GM18519 (cell line): ENCODE measurements around the gene EDEM3.
"Not testable (repeated sequence)": the region's sequence is repeated elsewhere in the genome, so short reads cannot be mapped to it uniquely, and the experiment has no call there.

Experiments
- ATAC-seq: cut with Tn5 transposase; IDR thresholded peaks from one replicate; pipeline ENCODE4 v1.9.1; 2021; ENCODE audit warnings: mild to moderate bottlenecking, moderate library complexity; ENCODE audit not compliant: unreplicated experiment, low FRiP score

The EDEM3 gene

GRCh38 chr1:184771190-184771691, 16.6 kb upstream of the EDEM3 start:
- ATAC-seq: no peak

GRCh38 chr1:184770181-184770979, 15.7 kb upstream of the EDEM3 start:
- ATAC-seq: no peak

- no peak for ATAC-seq
These were observed 14.6 kb upstream of the EDEM3 start for GRCh38 chr1:184769241-184769640.

- no peak for ATAC-seq
These were observed 13.8 kb upstream of the EDEM3 start for GRCh38 chr1:184768467-184768866.

- no peak for ATAC-seq
These were observed 12.9 kb upstream of the EDEM3 start for GRCh38 chr1:184767591-184767990.

GRCh38 chr1:184764483-184764882, 9.8 kb upstream of the EDEM3 start:
- ATAC-seq: no peak

DNA sequence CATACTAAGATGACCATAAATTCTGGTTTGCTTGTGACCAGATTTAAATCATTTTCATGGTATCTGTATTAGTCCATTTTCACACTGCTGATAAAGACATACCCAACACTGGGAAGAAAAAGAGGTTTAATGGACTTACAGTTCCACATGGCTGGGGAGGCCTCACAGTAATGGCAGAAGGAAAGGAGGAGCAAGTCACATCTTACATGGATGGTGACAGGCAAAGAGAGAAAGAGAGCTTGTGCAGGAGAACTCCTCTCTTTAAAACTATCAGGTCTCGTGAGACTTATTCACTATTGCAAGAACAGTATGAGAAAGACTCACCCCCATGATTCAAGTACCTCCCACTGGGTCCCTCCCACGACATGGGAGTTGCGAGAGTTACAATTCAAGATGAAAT, 8.9 kb upstream of the EDEM3 start:
- not testable (repeated sequence) for ATAC-seq

DNA sequence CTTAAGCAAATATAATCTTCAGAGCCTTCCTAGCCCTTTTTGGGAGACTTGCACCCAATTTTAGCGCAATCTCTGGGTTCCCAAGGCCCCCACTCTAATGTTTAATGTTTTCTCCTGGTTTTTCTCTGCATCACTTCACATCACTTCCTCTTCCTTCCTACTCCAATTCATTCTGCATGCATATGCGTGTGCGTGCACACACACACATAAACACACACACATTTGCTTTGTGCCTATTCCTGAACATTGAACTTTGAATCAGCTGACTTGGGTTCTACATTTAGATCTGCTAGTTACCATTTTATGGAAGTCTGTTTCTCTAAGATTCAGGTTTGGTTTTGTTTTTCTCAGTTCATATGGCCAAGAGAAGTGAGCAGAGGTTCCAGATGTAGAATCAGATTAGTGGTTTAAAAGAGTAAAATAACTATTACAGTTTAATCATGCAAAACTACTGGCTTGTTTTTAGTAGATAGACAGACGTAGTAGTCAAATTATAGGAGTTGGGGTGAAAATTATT, 7.4 kb upstream of the EDEM3 start:
- no peak for ATAC-seq

DNA sequence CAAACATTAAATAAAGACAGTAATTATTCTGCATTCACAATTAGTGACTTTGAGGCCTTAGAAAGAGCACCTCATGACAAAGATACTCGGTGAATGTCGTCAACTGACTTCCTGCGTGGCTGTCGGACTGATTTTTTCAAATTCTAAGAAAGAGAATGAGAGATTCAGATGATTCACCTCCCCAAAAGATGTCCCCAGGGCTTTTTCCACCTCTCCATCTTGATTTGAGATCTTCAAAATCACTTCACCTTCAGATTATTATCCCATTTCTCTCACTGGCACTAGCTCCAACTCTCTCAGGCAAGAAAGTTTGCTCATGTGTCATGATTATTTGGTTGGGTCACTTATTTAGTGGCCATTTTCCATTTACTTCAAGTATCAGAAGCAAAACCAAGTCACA, 5.0 kb upstream of the EDEM3 start:
- ATAC-seq: no peak

GRCh38 chr1:184759112-184759511, 4.5 kb upstream of the EDEM3 start:
- no peak for ATAC-seq

GRCh38 chr1:184757891-184758290, 3.2 kb upstream of the EDEM3 start:
- ATAC-seq: no peak

- no peak for ATAC-seq
These were observed 2.7 kb upstream of the EDEM3 start for GRCh38 chr1:184757406-184757805.

DNA sequence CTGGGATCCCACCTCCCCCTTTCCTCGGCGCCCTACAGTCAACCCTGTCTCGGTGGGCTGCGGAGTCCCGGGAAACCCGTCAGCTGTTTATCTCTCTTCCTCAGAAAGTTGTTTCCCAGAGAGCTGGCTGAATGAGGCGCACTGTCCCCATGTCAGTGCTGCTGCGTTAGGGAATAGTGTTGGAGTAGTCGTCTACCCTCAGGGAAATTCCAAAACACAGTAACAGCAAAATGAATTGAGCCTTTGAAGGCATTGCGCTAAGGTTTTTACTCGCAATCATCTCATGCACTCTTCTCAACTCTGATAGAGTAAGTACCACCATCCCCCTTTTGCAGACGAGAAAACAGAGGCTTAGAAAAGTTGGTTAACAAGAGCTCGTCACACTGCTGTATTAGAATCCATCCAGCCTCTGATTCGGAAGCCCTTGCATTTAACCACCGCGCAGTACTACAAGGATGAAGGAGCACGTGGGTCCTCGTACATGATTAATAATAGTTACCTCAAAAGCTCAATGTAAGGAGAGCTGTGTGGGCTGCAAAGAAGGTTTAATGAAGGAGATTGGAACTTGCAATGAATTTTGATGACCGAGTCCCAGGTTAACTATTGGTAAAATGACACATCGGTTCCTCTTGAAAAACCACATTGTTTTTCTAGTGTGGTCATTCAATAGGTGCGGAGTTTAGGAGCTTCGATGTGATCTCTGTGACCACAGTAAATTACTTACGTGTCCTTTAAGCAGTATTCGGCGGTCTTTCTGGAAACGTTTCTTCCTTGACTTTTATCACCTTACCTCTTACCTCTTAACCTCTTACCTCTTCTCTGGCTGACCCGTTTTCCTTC, 788 bp upstream of the EDEM3 start:
- ATAC-seq: peak; percentile 1

- peak; percentile 5 for ATAC-seq
These were observed 816 bp downstream of the EDEM3 start for GRCh38 chr1:184753608-184754475.

GRCh38 chr1:184753117-184753516, 1.5 kb downstream of the EDEM3 start:
- no peak for ATAC-seq

DNA sequence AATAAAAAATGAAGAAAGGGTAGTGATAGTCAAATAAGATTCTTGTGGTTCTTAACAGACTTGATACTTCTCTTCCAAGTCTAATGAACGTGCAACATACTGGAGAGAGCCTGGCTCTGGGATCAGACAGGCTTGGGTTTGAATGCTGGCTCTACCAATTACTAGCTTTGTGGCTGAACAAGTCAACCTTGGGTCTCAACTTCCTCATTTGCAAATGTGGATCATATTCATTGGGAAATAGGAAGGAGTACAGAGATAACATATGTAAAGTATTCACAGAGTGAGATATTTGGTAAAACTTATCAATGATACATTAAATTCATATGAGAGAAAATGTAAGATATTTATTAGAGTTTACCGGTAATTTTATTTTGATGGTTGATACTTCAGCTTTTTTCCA, 2.0 kb downstream of the EDEM3 start:
- ATAC-seq: no peak

- no peak for ATAC-seq
These were observed 5.9 kb downstream of the EDEM3 start for GRCh38 chr1:184748740-184749139.

- peak; percentile 70 for ATAC-seq
These were observed 7.3 kb downstream of the EDEM3 start for GRCh38 chr1:184747089-184747955.

DNA sequence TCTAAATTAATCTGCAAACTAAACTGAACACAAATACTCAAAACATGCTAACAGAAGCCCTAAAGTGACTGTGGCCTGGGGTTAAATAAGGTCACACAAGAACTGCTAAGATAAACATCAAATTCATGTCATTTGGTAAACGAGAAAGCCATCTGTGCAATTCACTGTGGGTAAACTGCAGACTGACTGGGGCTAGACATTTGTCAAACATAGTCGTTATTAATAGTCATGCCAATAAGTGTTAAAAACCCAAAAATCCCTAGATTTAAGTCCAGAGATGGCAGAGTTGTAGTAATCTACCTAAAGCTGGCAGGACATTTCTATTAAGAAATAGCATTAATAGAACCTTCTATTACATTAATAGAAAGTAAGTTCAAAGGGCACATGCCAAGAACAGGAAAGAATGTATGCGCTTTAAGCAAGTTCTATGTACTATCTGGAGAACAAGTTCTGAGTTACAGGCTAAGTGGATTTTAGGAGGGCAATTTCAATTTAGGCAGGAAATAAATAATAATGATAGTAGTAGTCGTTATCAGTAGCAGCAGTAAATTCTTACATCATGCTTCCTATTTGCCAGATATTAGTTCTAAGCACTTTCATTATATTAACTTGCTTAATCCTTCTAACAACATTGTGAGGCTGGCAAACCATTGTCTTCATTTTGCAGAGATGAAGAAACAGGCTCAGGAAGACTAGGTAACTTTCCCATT, 8.6 kb downstream of the EDEM3 start:
- no peak for ATAC-seq
